ENCODE data around the gene CRYBG1. TPM values are rescaled to one million over a fixed set of nuclear protein-coding genes. Genes with fewer than 3 reads are reported as not detected.

CRYBG1 gene
- total and polyA plus RNA-seq, 3 experiments from 2014 or later = 19.4 to 32.3 (median 32.3) TPM

- Mint-ChIP-seq H3K27ac (no peak overlapping the region), H3K4me1 (no peaks in the 10 kb centered on the region), H3K4me3 (no peak overlapping the region), H3K36me3 (peaks cover 0 to 2% (median 0%) of the 10 kb centered on the region in 3 donors), H3K9me3 (no peaks in the 10 kb centered on the region), H3K27me3 (peaks cover 6 to 18% of the 10 kb centered on the region in 2 donors)
- no peak overlapping the region for H3K27ac ChIP-seq (ENCODE audit: low read depth, low read length)
- H3K9me3 ChIP-seq (ENCODE audit: low read length) = no peaks in the 10 kb centered on the region
- no peaks in the 10 kb centered on the region for H3K27me3 ChIP-seq (ENCODE audit: insufficient read depth, low read length, poor library complexity, severe bottlenecking)
- no peaks in the 10 kb centered on the region for H3K4me1 ChIP-seq (ENCODE audit: insufficient read depth, low read length)
- no peaks in the 10 kb centered on the region for H3K36me3 ChIP-seq (ENCODE audit: insufficient read depth, low read length)
- ChIA-PET CTCF (interaction anchor here (0.8 to 1.0 kb wide), 2 partner anchors 56 to 108 kb away, joined by 3 read pairs; no protein-coding TSS in a partner anchor), POLR2A (no interaction called here)
- DNase-seq = no peak
- H3K4me3 ChIP-seq (ENCODE audit: low read length) = no peak overlapping the region
Measured at GRCh38 chr6:106458021-106458986, 97.8 kb downstream of the CRYBG1 start.

GRCh38 chr6:106460481-106460880, 100.0 kb downstream of the CRYBG1 start:
- POLR2A ChIA-PET = no interaction called here
- Mint-ChIP-seq H3K27me3 (peaks cover 6 to 26% of the 10 kb centered on the region in 2 donors), H3K27ac (peak overlapping the region in 1 of 8 donors; percentile 7), H3K4me1 (no peaks in the 10 kb centered on the region), H3K4me3 (no peak overlapping the region), H3K9me3 (no peaks in the 10 kb centered on the region), H3K36me3 (peaks cover 0 to 3% (median 0%) of the 10 kb centered on the region in 3 donors)
- no peak overlapping the region for H3K27ac ChIP-seq (ENCODE audit: low read depth, low read length)
- H3K4me3 ChIP-seq (ENCODE audit: low read length) = no peak overlapping the region
- no peak for DNase-seq
- no peaks in the 10 kb centered on the region for H3K9me3 ChIP-seq (ENCODE audit: low read length)
- H3K27me3 ChIP-seq (ENCODE audit: insufficient read depth, low read length, poor library complexity, severe bottlenecking) = no peaks in the 10 kb centered on the region
- no peaks in the 10 kb centered on the region for H3K36me3 ChIP-seq (ENCODE audit: insufficient read depth, low read length)
- CTCF ChIA-PET = no interaction called here
- no peaks in the 10 kb centered on the region for H3K4me1 ChIP-seq (ENCODE audit: insufficient read depth, low read length)

- no peak for DNase-seq
- Mint-ChIP-seq H3K36me3 (peaks cover 0 to 3% (median 0%) of the 10 kb centered on the region in 3 donors), H3K27me3 (peaks cover 6 to 32% of the 10 kb centered on the region in 2 donors), H3K4me1 (no peaks in the 10 kb centered on the region), H3K9me3 (no peaks in the 10 kb centered on the region), H3K27ac (no peak overlapping the region), H3K4me3 (no peak overlapping the region)
- Histone ChIP-seq H3K27ac (ENCODE audit: low read depth, low read length) (no peak overlapping the region), H3K4me1 (ENCODE audit: insufficient read depth, low read length) (no peaks in the 10 kb centered on the region), H3K36me3 (ENCODE audit: insufficient read depth, low read length) (no peaks in the 10 kb centered on the region), H3K27me3 (ENCODE audit: insufficient read depth, low read length, poor library complexity, severe bottlenecking) (no peaks in the 10 kb centered on the region), H3K9me3 (ENCODE audit: low read length) (no peaks in the 10 kb centered on the region), H3K4me3 (ENCODE audit: low read length) (no peak overlapping the region)
- POLR2A ChIA-PET = interaction anchor here (0.6 kb wide), 1 partner anchor 13 kb away, joined by 12 read pairs; no protein-coding TSS in a partner anchor
- CTCF ChIA-PET = interaction anchor here (1.5 kb wide), 1 partner anchor 10 kb away, joined by 4 read pairs; no protein-coding TSS in a partner anchor
Measured at GRCh38 chr6:106461084-106461483, 100.6 kb downstream of the CRYBG1 start.

GRCh38 chr6:106462923-106463557, 102.5 kb downstream of the CRYBG1 start:
- Histone ChIP-seq H3K4me1 (ENCODE audit: insufficient read depth, low read length) (no peaks in the 10 kb centered on the region), H3K9me3 (ENCODE audit: low read length) (no peaks in the 10 kb centered on the region), H3K36me3 (ENCODE audit: insufficient read depth, low read length) (no peaks in the 10 kb centered on the region), H3K4me3 (ENCODE audit: low read length) (no peak overlapping the region), H3K27ac (ENCODE audit: low read depth, low read length) (no peak overlapping the region), H3K27me3 (ENCODE audit: insufficient read depth, low read length, poor library complexity, severe bottlenecking) (no peaks in the 10 kb centered on the region)
- peaks cover 0 to 3% (median 0%) of the 10 kb centered on the region in 3 donors for H3K36me3 Mint-ChIP-seq
- H3K4me3 Mint-ChIP-seq = no peak overlapping the region
- no peak for DNase-seq
- no peaks in the 10 kb centered on the region for H3K4me1 Mint-ChIP-seq
- ChIA-PET CTCF (interaction anchor here (0.9 to 2.1 kb wide), 2 partner anchors 14 to 48 kb away, joined by 3 to 7 read pairs; no protein-coding TSS in a partner anchor), POLR2A (no interaction called here)
- peaks cover 6 to 43% of the 10 kb centered on the region in 2 donors for H3K27me3 Mint-ChIP-seq
- H3K9me3 Mint-ChIP-seq = no peaks in the 10 kb centered on the region
- H3K27ac Mint-ChIP-seq = no peak overlapping the region

GRCh38 chr6:106466211-106466610, 105.7 kb downstream of the CRYBG1 start:
- Mint-ChIP-seq H3K4me1 (no peaks in the 10 kb centered on the region), H3K4me3 (no peak overlapping the region), H3K27me3 (peaks cover 0 to 35% of the 10 kb centered on the region in 2 donors), H3K36me3 (peaks cover 0 to 3% (median 0%) of the 10 kb centered on the region in 3 donors), H3K9me3 (no peaks in the 10 kb centered on the region), H3K27ac (no peak overlapping the region)
- Histone ChIP-seq H3K27me3 (ENCODE audit: insufficient read depth, low read length, poor library complexity, severe bottlenecking) (no peaks in the 10 kb centered on the region), H3K36me3 (ENCODE audit: insufficient read depth, low read length) (no peaks in the 10 kb centered on the region), H3K4me1 (ENCODE audit: insufficient read depth, low read length) (no peaks in the 10 kb centered on the region), H3K9me3 (ENCODE audit: low read length) (no peaks in the 10 kb centered on the region), H3K27ac (ENCODE audit: low read depth, low read length) (no peak overlapping the region), H3K4me3 (ENCODE audit: low read length) (no peak overlapping the region)
- POLR2A ChIA-PET = no interaction called here
- CTCF ChIA-PET = no interaction called here
- DNase-seq = no peak

GRCh38 chr6:106468935-106469334, 108.4 kb downstream of the CRYBG1 start:
- DNase-seq = no peak
- Mint-ChIP-seq H3K4me1 (no peaks in the 10 kb centered on the region), H3K9me3 (no peaks in the 10 kb centered on the region), H3K4me3 (no peak overlapping the region), H3K27ac (no peak overlapping the region), H3K27me3 (peaks cover 0 to 23% of the 10 kb centered on the region in 2 donors), H3K36me3 (no peaks in the 10 kb centered on the region)
- POLR2A ChIA-PET = no interaction called here
- Histone ChIP-seq H3K27ac (ENCODE audit: low read depth, low read length) (no peak overlapping the region), H3K9me3 (ENCODE audit: low read length) (no peaks in the 10 kb centered on the region), H3K4me3 (ENCODE audit: low read length) (no peak overlapping the region), H3K4me1 (ENCODE audit: insufficient read depth, low read length) (no peaks in the 10 kb centered on the region), H3K27me3 (ENCODE audit: insufficient read depth, low read length, poor library complexity, severe bottlenecking) (no peaks in the 10 kb centered on the region), H3K36me3 (ENCODE audit: insufficient read depth, low read length) (no peaks in the 10 kb centered on the region)
- CTCF ChIA-PET = no interaction called here

GRCh38 chr6:106469882-106470281, 109.4 kb downstream of the CRYBG1 start:
- ChIA-PET CTCF (no interaction called here), POLR2A (no interaction called here)
- Mint-ChIP-seq H3K4me3 (no peak overlapping the region), H3K27me3 (peaks cover 0 to 23% of the 10 kb centered on the region in 2 donors), H3K27ac (no peak overlapping the region), H3K4me1 (no peaks in the 10 kb centered on the region), H3K9me3 (no peaks in the 10 kb centered on the region), H3K36me3 (no peaks in the 10 kb centered on the region)
- H3K9me3 ChIP-seq (ENCODE audit: low read length) = no peaks in the 10 kb centered on the region
- H3K27ac ChIP-seq (ENCODE audit: low read depth, low read length) = no peak overlapping the region
- no peaks in the 10 kb centered on the region for H3K4me1 ChIP-seq (ENCODE audit: insufficient read depth, low read length)
- H3K27me3 ChIP-seq (ENCODE audit: insufficient read depth, low read length, poor library complexity, severe bottlenecking) = no peaks in the 10 kb centered on the region
- H3K36me3 ChIP-seq (ENCODE audit: insufficient read depth, low read length) = no peaks in the 10 kb centered on the region
- H3K4me3 ChIP-seq (ENCODE audit: low read length) = no peak overlapping the region
- DNase-seq = no peak

GRCh38 chr6:106470316-106470715, 109.8 kb downstream of the CRYBG1 start:
- POLR2A ChIA-PET = no interaction called here
- Histone ChIP-seq H3K27me3 (ENCODE audit: insufficient read depth, low read length, poor library complexity, severe bottlenecking) (no peaks in the 10 kb centered on the region), H3K4me3 (ENCODE audit: low read length) (no peak overlapping the region), H3K4me1 (ENCODE audit: insufficient read depth, low read length) (no peaks in the 10 kb centered on the region), H3K27ac (ENCODE audit: low read depth, low read length) (no peak overlapping the region), H3K9me3 (ENCODE audit: low read length) (no peaks in the 10 kb centered on the region), H3K36me3 (ENCODE audit: insufficient read depth, low read length) (no peaks in the 10 kb centered on the region)
- CTCF ChIA-PET = interaction anchor here (1.6 kb wide), 1 partner anchor 8 kb away, joined by 4 read pairs; no protein-coding TSS in a partner anchor
- Mint-ChIP-seq H3K4me1 (no peaks in the 10 kb centered on the region), H3K27me3 (peaks cover 0 to 19% of the 10 kb centered on the region in 2 donors), H3K36me3 (no peaks in the 10 kb centered on the region), H3K4me3 (no peak overlapping the region), H3K27ac (no peak overlapping the region), H3K9me3 (no peaks in the 10 kb centered on the region)
- DNase-seq = no peak
